Common myeloid progenitor, CD34-positive (primary cell): Measurements from ENCODE around the gene CHMP1A.
"Not testable (repeated sequence)": the region's sequence is repeated elsewhere in the genome, so short reads cannot be mapped to it uniquely, and the experiment has no call there.

Source experiments
- CTCF ChIA-PET: fragments of 350-600 bp; sonication (Branson Sonifier 250); formaldehyde crosslinking; loops from one replicate; lab custom pipeline; 2021; ENCODE audit warnings: antibody characterized with exemption; lab: Charles Lee
- POLR2A ChIA-PET: fragments of 350-600 bp; sonication (Branson Sonifier 250); formaldehyde crosslinking; loops from one replicate; lab custom pipeline; 2021; ENCODE audit warnings: antibody characterized with exemption; lab: Charles Lee
- DNase-seq, 3 donors: peaks; one replicate each; pipeline versions ENCODE4 v3.0.0 to v3.0.0-alpha.2; 2013
- H3K27ac ChIP-seq, 2 experiments: 1 replicate in 1 of 2; 2 replicates in 1 of 2; pipeline ENCODE4 v1.7.0; 2013; ENCODE audit warnings: inconsistent platforms in 2 of 2, low read length in 2 of 2, mild to moderate bottlenecking in 2 of 2, low read depth in 1 of 2, moderate library complexity in 1 of 2; ENCODE audit not compliant: severe bottlenecking in 2 of 2, insufficient read depth in 1 of 2, poor library complexity in 1 of 2
- H3K27me3 ChIP-seq, 5 experiments: replicated peaks in 2 of 5; 1 replicate in 3 of 5; 2 replicates in 2 of 5; pipeline versions ENCODE4 v1.6.1 to v1.7.0; 2013; ENCODE audit warnings: low read length in 4 of 5, mild to moderate bottlenecking in 2 of 5, moderate library complexity in 2 of 5, inconsistent platforms in 1 of 5; ENCODE audit not compliant: insufficient read depth in 5 of 5, control insufficient read depth in 4 of 5
- H3K36me3 ChIP-seq, 4 experiments: 1 replicate in 2 of 4; 2 replicates in 2 of 4; pipeline versions ENCODE4 v1.6.1 to v1.7.0; 2013; ENCODE audit warnings: low read length in 3 of 4, control low read depth in 1 of 4, mild to moderate bottlenecking in 1 of 4; ENCODE audit not compliant: control insufficient read depth in 4 of 4, insufficient read depth in 4 of 4
- H3K4me1 ChIP-seq, 4 experiments: 1 replicate in 3 of 4; 2 replicates in 1 of 4; pipeline versions ENCODE4 v1.6.1 to v1.7.1; 2013; ENCODE audit warnings: low read length in 3 of 4, mild to moderate bottlenecking in 3 of 4, control low read depth in 1 of 4, inconsistent platforms in 1 of 4, moderate library complexity in 1 of 4; ENCODE audit not compliant: control insufficient read depth in 4 of 4, insufficient read depth in 4 of 4; ENCODE audit errors: control extremely low read depth in 1 of 4
- H3K4me3 ChIP-seq, 7 experiments: 1 replicate in 4 of 7; 2 replicates in 3 of 7; pipeline versions ENCODE4 v1.5.1 to v1.7.0; 2013; ENCODE audit warnings: mild to moderate bottlenecking in 7 of 7, low read length in 6 of 7, moderate library complexity in 6 of 7, inconsistent platforms in 2 of 7, low read depth in 2 of 7, control low read depth in 1 of 7; ENCODE audit not compliant: insufficient read depth in 4 of 7, control insufficient read depth in 1 of 7; ENCODE audit errors: extremely low read depth in 1 of 7
- H3K9me3 ChIP-seq, 5 experiments: 1 replicate in 4 of 5; 2 replicates in 1 of 5; pipeline versions ENCODE4 v1.6.1 to v1.7.1; 2013; ENCODE audit warnings: low read length in 4 of 5, mild to moderate bottlenecking in 2 of 5, inconsistent platforms in 1 of 5, low read depth in 1 of 5, moderate library complexity in 1 of 5; ENCODE audit not compliant: control insufficient read depth in 4 of 5, insufficient read depth in 2 of 5; ENCODE audit errors: control extremely low read depth in 1 of 5
- WGBS: methylation state at CpG from one replicate; pipeline ENCODE4 v1.1.5; 2013; ENCODE audit not compliant: insufficient coverage; 5-methylcytosine and 5-hydroxymethylcytosine counted together

CHMP1A gene

GRCh38 chr16:89639385-89639784 is 18.1 kb downstream of the CHMP1A start:
- ChIA-PET POLR2A (no interaction called here), CTCF (interaction anchor here (0.6 to 1.3 kb wide), 3 partner anchors 10 to 55 kb away, joined by 3 read pairs; no protein-coding TSS in a partner anchor)
- Histone ChIP-seq H3K4me3 (no peak overlapping the region), H3K4me1 (peaks cover 0 to 6% (median 2%) of the 10 kb centered on the region in 4 experiments), H3K27me3 (no peaks in the 10 kb centered on the region), H3K27ac (no peak overlapping the region), H3K36me3 (peaks cover 0 to 4% (median 4%) of the 10 kb centered on the region in 4 experiments), H3K9me3 (peaks cover 0 to 4% (median 0%) of the 10 kb centered on the region in 5 experiments)
- 100% methylated on average over 3 of the region's 6 CpGs for WGBS
- no peak for DNase-seq

DNA sequence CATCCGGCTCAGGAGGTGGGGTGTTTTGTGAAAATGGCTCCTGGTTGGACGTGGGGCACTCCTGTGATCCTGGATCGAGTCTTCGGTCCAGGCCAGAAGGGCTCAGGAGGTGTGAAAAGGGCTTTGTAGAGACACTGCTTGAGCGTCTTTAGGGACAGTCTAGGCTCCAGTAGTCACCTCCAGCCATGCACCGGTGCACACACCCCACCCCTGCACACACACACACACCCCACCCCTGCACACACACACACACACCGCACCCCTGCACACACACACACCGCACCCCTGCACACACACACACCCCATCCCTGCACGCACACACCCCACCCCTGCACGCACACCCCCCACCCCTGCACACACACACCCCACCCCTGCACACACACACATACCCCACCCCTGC is 19.1 kb downstream of the CHMP1A start:
- WGBS, result 90% methylated on average over 4 of the region's 10 CpGs

GRCh38 chr16:89637379-89637778 is 20.1 kb downstream of the CHMP1A start:
- no peak overlapping the region for H3K4me3 ChIP-seq
- H3K27me3 ChIP-seq, result no peaks in the 10 kb centered on the region
- no peak for DNase-seq
- POLR2A ChIA-PET, result no interaction called here
- CTCF ChIA-PET, result no interaction called here
- H3K9me3 ChIP-seq, result peaks cover 0 to 5% (median 0%) of the 10 kb centered on the region in 5 experiments
- H3K36me3 ChIP-seq, result no peaks in the 10 kb centered on the region
- 95% methylated on average over 9 of the region's 10 CpGs for WGBS
- no peak overlapping the region for H3K27ac ChIP-seq
- H3K4me1 ChIP-seq, result peaks cover 0 to 6% (median 2%) of the 10 kb centered on the region in 4 experiments

More for the DNA sequence above, 19.1 kb downstream of the CHMP1A start:
- Histone ChIP-seq H3K27me3 (no peaks in the 10 kb centered on the region), H3K27ac (no peak overlapping the region), H3K36me3 (no peaks in the 10 kb centered on the region), H3K4me1 (peaks cover 0 to 6% (median 2%) of the 10 kb centered on the region in 4 experiments), H3K4me3 (no peak overlapping the region), H3K9me3 (peaks cover 0 to 5% (median 0%) of the 10 kb centered on the region in 5 experiments)
- DNase-seq, result no peak
- ChIA-PET CTCF (no interaction called here), POLR2A (no interaction called here)

- Histone ChIP-seq H3K27me3 (no peaks in the 10 kb centered on the region), H3K36me3 (no peaks in the 10 kb centered on the region), H3K4me1 (peaks cover 0 to 6% (median 2%) of the 10 kb centered on the region in 4 experiments), H3K4me3 (no peak overlapping the region), H3K27ac (no peak overlapping the region), H3K9me3 (peaks cover 0 to 5% (median 0%) of the 10 kb centered on the region in 5 experiments)
- ChIA-PET CTCF (no interaction called here), POLR2A (no interaction called here)
- 92% methylated on average over 12 of the region's 12 CpGs for WGBS
- DNase-seq, result no peak
Observed at GRCh38 chr16:89636663-89637062, 20.8 kb downstream of the CHMP1A start.

DNA sequence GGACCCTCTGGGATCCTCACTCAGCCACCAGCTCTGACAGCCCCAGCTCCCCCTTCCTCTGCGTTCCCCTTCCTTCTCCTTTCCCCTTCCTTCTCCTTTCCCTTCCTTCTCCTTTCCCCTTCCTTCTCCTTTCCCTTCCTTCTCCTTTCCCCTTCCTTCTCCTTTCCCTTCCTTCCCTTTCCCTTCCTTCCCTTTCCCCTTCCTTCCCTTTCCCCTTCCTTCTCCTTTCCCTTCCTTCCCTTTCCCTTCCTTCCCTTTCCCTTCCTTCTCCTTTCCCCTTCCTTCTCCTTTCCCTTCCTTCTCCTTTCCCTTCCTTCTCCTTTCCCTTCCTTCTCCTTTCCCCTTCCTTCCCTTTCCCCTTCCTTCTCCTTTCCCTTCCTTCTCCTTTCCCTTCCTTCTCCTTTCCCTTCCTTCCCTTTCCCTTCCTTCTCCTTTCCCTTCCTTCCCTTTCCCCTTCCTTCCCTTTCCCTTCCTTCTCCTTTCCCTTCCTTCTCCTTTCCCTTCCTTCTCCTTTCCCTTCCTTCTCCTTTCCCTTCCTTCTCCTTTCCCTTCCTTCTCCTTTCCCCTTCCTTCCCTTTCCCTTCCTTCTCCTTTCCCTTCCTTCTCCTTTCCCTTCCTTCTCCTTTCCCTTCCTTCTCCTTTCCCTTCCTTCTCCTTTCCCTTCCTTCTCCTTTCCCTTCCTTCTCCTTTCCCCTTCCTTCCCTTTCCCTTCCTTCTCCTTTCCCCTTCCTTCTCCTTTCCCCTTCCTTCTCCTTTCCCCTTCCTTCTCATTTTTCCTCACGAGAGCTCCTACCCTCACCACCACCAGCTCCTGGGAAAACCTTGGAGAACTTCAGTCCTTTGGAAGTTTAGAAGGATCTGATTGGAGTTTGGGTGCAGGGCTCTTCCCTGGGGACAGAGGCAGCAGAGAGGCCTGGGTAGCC is 22.8 kb downstream of the CHMP1A start:
- H3K27ac ChIP-seq, POLR2A ChIA-PET, H3K9me3 ChIP-seq, H3K4me1 ChIP-seq, DNase-seq, H3K4me3 ChIP-seq, H3K27me3 ChIP-seq, H3K36me3 ChIP-seq: not testable (repeated sequence)
- no CpG with 5 or more reads among the region's 2 CpGs for WGBS
- CTCF ChIA-PET, result interaction anchor here (0.6 to 1.4 kb wide), 2 partner anchors 17 to 65 kb away, joined by 3 read pairs; no protein-coding TSS in a partner anchor

- DNase-seq, result no peak
- Histone ChIP-seq H3K27me3 (no peaks in the 10 kb centered on the region), H3K36me3 (no peaks in the 10 kb centered on the region), H3K27ac (no peak overlapping the region), H3K9me3 (peaks cover 0 to 8% (median 0%) of the 10 kb centered on the region in 5 experiments), H3K4me3 (no peak overlapping the region), H3K4me1 (no peaks in the 10 kb centered on the region)
- WGBS, result 96% methylated on average over 19 of the region's 19 CpGs
- ChIA-PET CTCF (interaction anchor here (1.1 to 2.4 kb wide), 3 partner anchors 18 to 67 kb away, joined by 3 to 6 read pairs (median 3); no protein-coding TSS in a partner anchor), POLR2A (no interaction called here)
Observed at GRCh38 chr16:89633064-89633631, 24.4 kb downstream of the CHMP1A start.
